Suprapubic skin (tissue), 4 donors: ENCODE measurements around the gene CRACDL.

Source experiments
- CTCF ChIP-seq, 2 donors: fragments of 200-600 bp in 1 of 2; fragments of 450-650 bp in 1 of 2; sonication (generic) in 1 of 2; IDR thresholded peaks; one replicate each; pipeline ENCODE4 v1.5.1; 2016 to 2019; ENCODE audit warnings: antibody characterized with exemption in 2 of 2, mild to moderate bottlenecking in 1 of 2, moderate library complexity in 1 of 2
- POLR2A ChIP-seq, 2 donors: fragments of 450-650 bp; IDR thresholded peaks; one replicate each; pipeline ENCODE4 v1.6.1; 2017; ENCODE audit warnings: antibody characterized with exemption in 2 of 2, mild to moderate bottlenecking in 2 of 2, moderate library complexity in 2 of 2
- POLR2AphosphoS5 ChIP-seq, 3 donors: sonication (generic); formaldehyde crosslinking; IDR thresholded peaks; one replicate each; pipeline ENCODE4 v1.6.1; 2017; ENCODE audit warnings: antibody characterized with exemption in 3 of 3

DNA sequence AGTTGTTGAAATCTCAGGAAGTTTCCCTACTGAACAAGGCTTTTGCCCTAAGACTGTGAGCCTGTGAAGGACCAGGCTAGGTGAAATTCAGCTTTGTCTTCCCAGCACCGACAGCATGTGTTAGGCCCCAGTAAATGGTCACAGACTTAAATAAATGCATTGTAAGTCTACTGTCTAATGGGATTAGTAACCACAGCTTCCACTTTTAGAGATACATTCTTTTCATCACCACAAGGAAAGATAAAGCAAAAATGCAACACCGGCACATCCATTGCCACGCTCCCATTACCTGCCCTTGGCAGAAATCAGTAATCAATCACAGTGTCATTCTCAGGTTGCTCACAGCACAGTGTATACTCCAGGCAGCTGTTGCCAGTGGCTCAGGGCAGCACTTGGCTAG is 59.3 kb downstream of the CRACDL start:
- TF ChIP-seq POLR2AphosphoS5 (IDR thresholded peaks at IDR 0.05), result no peak
- no peak for TF ChIP-seq CTCF (IDR thresholded peaks at IDR 0.05)
- TF ChIP-seq POLR2A (IDR thresholded peaks at IDR 0.05), result no peak
